Measurements from ENCODE around the gene RERE.

DNA sequence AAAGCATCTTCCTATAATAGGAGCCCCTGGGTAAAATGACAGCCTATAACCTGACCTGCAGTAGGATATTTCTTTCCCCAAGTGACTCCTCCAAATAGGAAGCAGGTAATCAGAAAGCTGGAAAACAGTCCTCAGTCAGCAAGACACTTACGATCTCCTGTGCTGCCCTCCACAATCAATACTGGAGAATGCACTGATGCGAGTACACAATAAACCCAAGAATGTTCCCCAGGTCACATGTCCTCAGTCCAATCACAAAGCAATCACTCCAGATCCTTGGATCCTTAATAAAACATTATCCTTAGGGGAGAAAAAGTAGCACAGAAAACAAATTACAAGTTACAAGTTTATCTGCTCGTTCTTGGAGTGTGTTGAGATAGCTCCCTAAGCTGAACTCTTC lies 266.4 kb downstream of the RERE start:
- TF ChIP-seq CTCF (IDR thresholded peaks at IDR 0.05) (no peak), POLR2A (IDR thresholded peaks at IDR 0.05) (no peak)

Measured in heart left ventricle (tissue), 13 donors.